HUES6 (cell line): ENCODE measurements around the gene MYO16.
A peak's percentile ranks its signal among the peaks of the same experiment; 100 is the strongest.
"Not testable (repeated sequence)": the region's sequence is repeated elsewhere in the genome, so short reads cannot be mapped to it uniquely, and the experiment has no call there.

Experiments used
- H3K27ac ChIP-seq: 2 replicates; pipeline ENCODE4 v1.7.0; 2013; ENCODE audit warnings: low read depth, mild to moderate bottlenecking, low read length, inconsistent platforms
- H3K27me3 ChIP-seq: 2 replicates; pipeline ENCODE4 v1.6.1; 2013; ENCODE audit warnings: low read length; ENCODE audit not compliant: control insufficient read depth, insufficient read depth
- H3K36me3 ChIP-seq: 2 replicates; pipeline ENCODE4 v1.6.1; 2013; ENCODE audit warnings: low read length; ENCODE audit not compliant: control insufficient read depth, insufficient read depth
- H3K4me1 ChIP-seq: 2 replicates; pipeline ENCODE4 v1.6.1; 2013; ENCODE audit warnings: low read length; ENCODE audit not compliant: control insufficient read depth, insufficient read depth
- H3K4me3 ChIP-seq: 2 replicates; pipeline ENCODE4 v1.5.1; 2013; ENCODE audit warnings: low read depth, low read length
- H3K9ac ChIP-seq: one replicate; pipeline ENCODE4 v1.6.1; 2013; ENCODE audit warnings: mild to moderate bottlenecking, low read length
- H3K9me3 ChIP-seq: 2 replicates; pipeline ENCODE4 v1.6.1; 2013; ENCODE audit warnings: low read depth, low read length; ENCODE audit not compliant: control insufficient read depth, insufficient read depth

Gene MYO16

DNA sequence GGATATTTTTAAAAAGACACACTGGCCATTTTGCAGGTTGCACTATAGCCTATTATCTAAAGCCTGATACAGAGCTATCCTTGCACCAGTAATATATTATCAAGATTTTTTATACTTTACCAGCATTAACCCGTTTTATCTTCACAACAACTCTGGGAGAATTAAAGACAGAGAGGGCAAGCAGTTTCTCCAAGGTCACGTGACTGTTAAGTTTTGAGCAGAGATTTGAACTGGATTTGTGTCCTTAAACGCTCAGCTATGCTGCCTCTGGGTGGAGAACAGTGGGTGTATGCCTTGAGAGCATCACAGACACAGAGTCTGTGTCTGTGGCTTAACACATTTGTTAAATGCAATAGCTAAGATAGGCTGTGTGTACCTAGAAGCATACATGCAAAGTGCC, 147.2 kb downstream of the MYO16 start:
- Histone ChIP-seq H3K27ac (no peak overlapping the region), H3K9ac (no peak overlapping the region), H3K9me3 (peaks cover 6% of the 10 kb centered on the region; the same call in 1 of the 2 replicates), H3K36me3 (no peaks in the 10 kb centered on the region), H3K4me1 (peaks cover 8% of the 10 kb centered on the region), H3K4me3 (no peak overlapping the region), H3K27me3 (no peaks in the 10 kb centered on the region)

DNA sequence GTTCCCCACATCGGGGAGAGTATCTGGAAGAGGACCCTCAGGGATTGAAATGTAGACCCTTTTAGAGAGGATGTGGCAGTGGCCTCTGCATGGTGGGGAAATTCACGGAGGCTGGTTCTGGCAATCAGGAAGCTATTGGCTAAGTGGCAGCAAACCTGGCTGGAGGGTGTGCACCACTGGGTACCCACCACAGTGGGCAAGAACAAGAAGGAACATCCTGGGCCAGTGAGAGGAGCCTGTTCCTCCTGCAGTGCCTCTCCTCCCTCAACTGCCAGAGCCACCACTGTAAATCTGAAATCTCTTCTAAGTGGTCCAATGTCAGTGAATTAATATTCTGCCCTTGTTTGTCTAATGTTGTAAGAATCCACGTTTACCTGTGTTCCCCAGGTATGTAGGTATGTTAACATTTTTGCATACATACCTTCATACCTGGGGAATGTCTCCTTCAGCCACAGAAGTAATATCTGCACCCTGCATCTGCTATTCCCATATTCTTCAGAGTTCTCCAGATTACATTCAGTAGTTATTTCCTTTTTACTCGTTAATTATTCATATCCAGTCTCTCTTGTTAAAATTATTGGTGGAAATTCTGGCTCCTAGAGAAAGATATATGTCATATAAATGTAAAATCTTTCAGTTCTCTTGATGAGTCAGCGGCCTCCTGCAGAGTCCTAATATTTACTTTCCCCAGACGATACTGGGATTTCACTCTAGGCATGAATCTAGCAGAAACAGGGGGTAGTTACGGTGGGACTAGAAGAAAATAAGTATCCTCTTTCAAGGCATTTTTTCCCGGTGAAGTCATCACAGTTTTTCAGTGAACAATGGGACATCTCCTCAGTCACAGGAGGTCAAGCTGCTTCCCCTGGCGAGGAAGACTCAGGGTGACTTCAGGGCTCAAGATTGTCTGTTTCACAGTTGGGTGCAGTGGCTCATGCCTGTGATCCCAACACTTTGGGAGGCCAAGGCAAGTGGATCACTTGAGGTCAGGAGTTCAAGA, 148.3 kb downstream of the MYO16 start:
- H3K36me3 ChIP-seq = no peaks in the 10 kb centered on the region
- H3K9ac ChIP-seq = peak overlapping the region; percentile 51
- H3K27ac ChIP-seq = peak overlapping the region; percentile 35; the same call in 1 of the 2 replicates
- H3K27me3 ChIP-seq = no peaks in the 10 kb centered on the region
- H3K4me1 ChIP-seq = peaks cover 8% of the 10 kb centered on the region
- H3K4me3 ChIP-seq = no peak overlapping the region
- peaks cover 12% of the 10 kb centered on the region for H3K9me3 ChIP-seq

DNA sequence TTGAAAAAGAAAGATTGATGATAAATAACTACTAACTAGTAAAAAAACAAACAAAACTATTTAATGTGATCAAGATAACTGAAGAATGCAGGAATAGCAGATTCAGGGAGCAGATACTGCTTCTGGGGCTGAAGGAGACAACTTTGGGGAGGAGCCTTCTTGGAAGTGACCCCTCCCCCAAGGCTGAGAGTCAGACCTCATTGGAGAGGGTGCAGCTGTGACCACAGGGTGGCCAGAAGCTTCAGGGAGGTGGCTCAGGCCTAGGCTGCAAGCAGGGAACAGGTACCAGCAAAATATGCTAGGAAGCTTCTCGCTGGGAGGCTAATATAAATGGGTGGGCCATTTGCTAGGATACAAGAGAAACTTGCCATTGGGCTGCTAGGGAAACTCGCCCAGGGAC, 149.9 kb downstream of the MYO16 start:
- H3K27me3 ChIP-seq = no peaks in the 10 kb centered on the region
- H3K9ac ChIP-seq = no peak overlapping the region
- peaks cover 23% of the 10 kb centered on the region for H3K9me3 ChIP-seq
- H3K36me3 ChIP-seq = no peaks in the 10 kb centered on the region
- no peak overlapping the region for H3K4me3 ChIP-seq
- H3K27ac ChIP-seq = no peak overlapping the region
- peaks cover 8% of the 10 kb centered on the region for H3K4me1 ChIP-seq

DNA sequence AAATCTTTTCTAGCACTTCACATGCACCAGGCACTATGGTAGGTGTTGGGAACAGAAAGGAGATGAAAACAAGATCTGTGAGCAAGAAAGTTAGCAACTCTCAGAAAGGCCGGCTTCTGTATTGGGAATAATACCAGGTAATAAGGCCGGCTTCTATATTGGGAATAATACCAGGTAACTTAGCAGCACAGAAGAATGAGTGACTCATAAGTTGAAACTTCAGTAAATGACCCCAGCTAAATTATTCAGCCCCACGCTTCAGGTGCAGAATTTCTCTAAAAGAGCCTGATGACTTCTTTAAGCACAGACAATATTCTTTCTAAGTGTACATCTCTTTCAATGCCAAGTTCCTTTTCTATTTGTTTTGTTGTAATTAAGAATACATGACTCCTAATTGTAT, 151.3 kb downstream of the MYO16 start:
- Histone ChIP-seq H3K9me3 (peaks cover 23% of the 10 kb centered on the region), H3K36me3 (no peaks in the 10 kb centered on the region), H3K4me1 (peaks cover 8% of the 10 kb centered on the region), H3K9ac (no peak overlapping the region), H3K27ac (no peak overlapping the region), H3K27me3 (no peaks in the 10 kb centered on the region), H3K4me3 (no peak overlapping the region)

DNA sequence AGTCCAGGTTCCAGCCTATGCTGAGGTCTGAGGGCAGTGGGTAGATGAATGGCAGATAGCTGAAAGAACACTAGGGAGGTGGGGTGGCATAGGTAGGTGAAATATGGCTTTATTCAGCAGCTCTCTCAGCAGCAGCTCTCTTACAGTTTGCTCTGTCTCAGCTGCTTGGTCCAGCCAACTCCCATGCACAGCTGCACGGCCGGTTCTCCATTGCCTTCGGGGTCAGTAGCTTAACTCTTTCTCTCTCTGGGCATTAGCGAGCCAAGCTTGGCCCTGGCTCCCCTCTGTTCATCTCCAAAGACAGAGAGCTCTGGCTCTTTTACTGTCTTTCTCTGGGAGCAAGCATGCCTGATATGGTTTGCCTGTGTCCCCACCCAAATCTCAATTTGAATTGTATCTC, 151.9 kb downstream of the MYO16 start:
- H3K9ac ChIP-seq = no peak overlapping the region
- no peak overlapping the region for H3K4me3 ChIP-seq
- H3K27me3 ChIP-seq = no peaks in the 10 kb centered on the region
- no peak overlapping the region for H3K27ac ChIP-seq
- H3K4me1 ChIP-seq = peaks cover 8% of the 10 kb centered on the region
- H3K9me3 ChIP-seq = peaks cover 23% of the 10 kb centered on the region
- H3K36me3 ChIP-seq = no peaks in the 10 kb centered on the region

DNA sequence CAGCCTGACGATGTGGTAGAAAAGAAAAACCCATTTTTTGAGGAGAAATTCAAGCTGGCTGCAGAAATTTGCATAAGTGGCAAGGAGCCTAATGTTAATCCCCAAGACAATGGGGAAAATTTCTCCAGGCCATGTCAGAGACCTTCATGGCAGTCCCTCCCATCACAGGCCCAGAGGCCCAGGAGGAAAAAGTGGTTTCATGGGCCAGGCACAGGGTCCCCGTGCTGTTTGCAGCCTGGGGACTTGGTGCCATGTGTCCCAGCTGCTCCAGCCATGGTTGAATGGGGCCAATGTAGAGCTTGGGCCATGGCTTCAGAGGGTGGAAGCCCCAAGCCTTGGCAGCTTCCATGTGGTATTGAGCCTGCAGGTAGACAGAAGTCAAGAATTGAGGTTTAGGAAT, 153.1 kb downstream of the MYO16 start:
- not testable (repeated sequence) for H3K27ac ChIP-seq, H3K9ac ChIP-seq, H3K4me3 ChIP-seq, H3K36me3 ChIP-seq, H3K4me1 ChIP-seq, H3K27me3 ChIP-seq
- H3K9me3 ChIP-seq = peaks cover 23% of the 10 kb centered on the region

DNA sequence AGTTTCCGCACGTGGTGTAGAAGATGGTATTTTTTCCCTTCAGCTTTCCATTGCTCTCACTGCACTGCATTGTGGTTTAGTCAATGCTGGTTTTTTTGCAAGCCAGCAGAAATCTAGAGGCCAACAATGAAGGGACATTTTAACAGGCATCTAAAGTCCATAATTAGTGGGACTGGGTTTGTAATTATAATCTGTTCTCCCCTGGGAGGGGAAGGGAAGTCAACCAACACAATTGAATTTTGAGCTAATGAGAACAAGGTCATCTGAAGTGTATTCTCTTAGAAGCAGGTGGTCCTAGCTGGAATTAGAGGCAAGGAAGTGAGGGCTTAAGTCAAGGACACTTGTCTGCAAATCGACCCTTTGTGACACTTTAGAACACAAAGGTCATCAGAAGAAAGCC, 156.4 kb downstream of the MYO16 start:
- Histone ChIP-seq H3K4me1 (peaks cover 4% of the 10 kb centered on the region; the same call in 1 of the 2 replicates), H3K9me3 (peaks cover 23% of the 10 kb centered on the region), H3K27ac (no peak overlapping the region), H3K36me3 (no peaks in the 10 kb centered on the region), H3K9ac (no peak overlapping the region), H3K4me3 (no peak overlapping the region), H3K27me3 (no peaks in the 10 kb centered on the region)

DNA sequence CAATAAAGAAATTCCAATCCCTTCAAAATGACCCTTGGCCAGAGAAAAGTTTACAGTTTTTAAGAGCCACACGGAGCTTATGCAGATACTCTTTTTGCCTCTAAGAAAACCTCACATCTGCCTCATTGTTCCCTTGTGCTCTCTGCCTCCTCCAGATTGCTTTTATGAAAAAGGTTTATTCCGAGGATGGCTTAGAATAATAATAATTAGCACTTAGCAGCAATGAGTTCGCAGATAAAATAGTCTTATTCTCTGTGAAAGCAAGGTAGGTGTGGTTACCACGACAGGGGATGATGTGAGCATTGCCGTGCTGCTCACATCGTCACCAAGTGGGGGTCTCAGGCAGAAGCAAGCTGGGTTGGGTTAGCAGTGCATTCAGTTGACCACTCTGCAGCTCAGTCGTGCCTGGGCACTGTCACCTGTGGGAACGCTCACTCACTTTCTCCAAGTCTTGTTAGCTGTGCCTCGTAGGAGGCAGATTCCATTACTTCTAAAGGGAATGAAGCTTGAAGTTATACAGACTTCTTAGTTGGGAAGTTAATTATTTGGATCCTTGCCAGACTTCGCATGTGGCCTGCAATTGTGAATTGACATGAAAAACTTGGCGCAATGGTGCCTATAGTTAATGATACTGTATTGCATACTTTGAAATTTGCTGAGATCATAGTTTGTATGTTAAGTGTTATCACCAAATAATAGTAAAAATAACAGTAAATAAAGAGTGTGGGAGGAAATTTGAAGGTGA, 157.2 kb downstream of the MYO16 start:
- Histone ChIP-seq H3K27ac (no peak overlapping the region), H3K9ac (no peak overlapping the region), H3K36me3 (no peaks in the 10 kb centered on the region), H3K27me3 (no peaks in the 10 kb centered on the region), H3K4me3 (no peak overlapping the region), H3K9me3 (peaks cover 17% of the 10 kb centered on the region), H3K4me1 (peaks cover 4% of the 10 kb centered on the region; the same call in 1 of the 2 replicates)

DNA sequence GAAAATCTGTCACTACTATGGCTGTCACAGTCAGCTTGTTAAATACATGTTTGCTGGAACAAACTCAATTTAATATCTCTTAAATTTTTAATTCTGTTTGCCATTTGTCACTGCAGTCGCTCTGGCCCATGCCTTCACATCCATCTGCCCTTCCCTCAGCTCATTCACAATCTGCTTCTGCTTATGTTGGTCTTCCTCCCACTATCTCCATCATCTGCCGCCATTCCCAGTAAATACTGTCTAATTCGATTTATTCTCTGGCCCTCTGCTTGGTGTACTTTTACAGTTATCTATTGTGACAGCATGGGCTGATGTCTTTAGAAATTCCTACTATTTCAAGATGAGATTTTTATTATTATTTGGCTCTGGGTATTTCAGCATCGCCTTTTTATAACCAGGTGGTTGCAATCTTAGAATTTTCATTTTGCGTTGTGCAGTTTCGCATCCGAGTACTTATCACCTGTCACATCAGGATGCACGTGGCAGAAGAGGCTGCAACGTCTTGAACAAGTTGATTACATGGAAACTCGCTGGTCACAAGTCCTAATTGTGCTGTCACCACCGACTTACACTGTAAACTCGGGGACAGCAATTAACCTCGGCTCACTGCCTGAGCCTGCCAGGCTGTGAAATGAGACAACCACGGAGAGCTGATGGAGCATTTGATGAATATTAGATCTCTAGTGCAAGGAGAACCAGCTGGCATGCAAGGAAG, 158.4 kb downstream of the MYO16 start:
- Histone ChIP-seq H3K27me3 (no peaks in the 10 kb centered on the region), H3K27ac (no peak overlapping the region), H3K4me1 (peaks cover 4% of the 10 kb centered on the region; the same call in 1 of the 2 replicates), H3K4me3 (no peak overlapping the region), H3K9me3 (peaks cover 10% of the 10 kb centered on the region), H3K9ac (no peak overlapping the region), H3K36me3 (no peaks in the 10 kb centered on the region)

DNA sequence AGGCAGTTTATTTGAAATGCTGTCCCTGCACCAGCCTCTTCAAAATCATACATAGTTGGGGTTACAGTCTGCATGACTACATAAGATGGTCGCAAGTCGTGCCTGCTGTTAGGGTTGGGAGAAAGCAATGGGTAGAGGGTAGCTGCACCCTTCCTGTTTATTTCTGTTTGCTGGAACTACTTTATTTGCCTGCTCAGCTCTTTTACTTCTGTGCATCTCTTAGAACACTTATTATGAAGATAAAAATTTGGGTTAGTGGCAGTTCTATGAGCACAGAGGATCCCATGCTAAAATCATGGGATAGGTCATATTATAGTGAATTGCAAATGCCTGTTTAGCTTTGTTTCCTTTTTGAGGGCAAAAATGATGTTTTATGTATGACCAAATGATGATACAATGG, 160.1 kb downstream of the MYO16 start:
- Histone ChIP-seq H3K9ac (no peak overlapping the region), H3K4me3 (no peak overlapping the region), H3K9me3 (no peaks in the 10 kb centered on the region), H3K36me3 (no peaks in the 10 kb centered on the region), H3K4me1 (peaks cover 4% of the 10 kb centered on the region; the same call in 1 of the 2 replicates), H3K27me3 (no peaks in the 10 kb centered on the region), H3K27ac (no peak overlapping the region)
